ENCODE results near the gene GLIS2. TPM values are rescaled to one million over a fixed set of nuclear protein-coding genes. Genes with fewer than 3 reads are reported as not detected.

Gene GLIS2
- total RNA-seq, 1 donor from 2014 or later = not detected

DNA sequence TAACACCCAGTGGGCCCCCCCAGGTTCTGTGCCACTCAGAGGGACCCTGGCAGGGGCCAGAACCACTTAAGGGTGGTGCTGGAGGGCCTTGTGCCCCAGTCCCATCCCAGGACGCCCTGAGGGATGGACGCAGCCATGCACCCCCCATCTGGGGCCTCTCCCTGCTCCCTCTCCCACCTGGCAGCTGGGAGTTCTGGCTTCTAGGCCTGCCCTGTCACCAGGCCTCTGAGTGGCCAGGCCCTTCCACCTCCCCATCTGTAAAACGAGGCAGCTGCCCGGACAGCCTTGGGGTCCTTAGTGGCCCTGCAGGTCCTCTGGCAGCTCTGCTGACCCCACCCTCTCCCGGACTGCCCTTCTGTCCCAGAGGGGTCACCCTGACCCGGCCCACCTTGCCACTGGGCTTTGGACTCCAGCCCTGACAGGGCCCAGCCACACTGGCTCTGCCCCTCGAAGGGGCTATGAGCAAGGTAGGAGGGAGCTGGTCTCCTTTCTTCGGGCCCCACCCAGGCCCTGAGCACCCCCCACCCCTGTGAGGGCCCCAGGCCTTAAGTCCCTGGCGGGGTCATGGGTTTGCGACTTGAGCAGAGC is 22.9 kb downstream of the GLIS2 start:
- no peaks in the 10 kb centered on the region for H3K9me3 Mint-ChIP-seq
- H3K27ac Mint-ChIP-seq = no peak overlapping the region
- DNase-seq (no peak), ATAC-seq (ENCODE audit: low read depth) (no peak)
- H3K27me3 Mint-ChIP-seq = no peaks in the 10 kb centered on the region
- TF ChIP-seq, protein P1, sequence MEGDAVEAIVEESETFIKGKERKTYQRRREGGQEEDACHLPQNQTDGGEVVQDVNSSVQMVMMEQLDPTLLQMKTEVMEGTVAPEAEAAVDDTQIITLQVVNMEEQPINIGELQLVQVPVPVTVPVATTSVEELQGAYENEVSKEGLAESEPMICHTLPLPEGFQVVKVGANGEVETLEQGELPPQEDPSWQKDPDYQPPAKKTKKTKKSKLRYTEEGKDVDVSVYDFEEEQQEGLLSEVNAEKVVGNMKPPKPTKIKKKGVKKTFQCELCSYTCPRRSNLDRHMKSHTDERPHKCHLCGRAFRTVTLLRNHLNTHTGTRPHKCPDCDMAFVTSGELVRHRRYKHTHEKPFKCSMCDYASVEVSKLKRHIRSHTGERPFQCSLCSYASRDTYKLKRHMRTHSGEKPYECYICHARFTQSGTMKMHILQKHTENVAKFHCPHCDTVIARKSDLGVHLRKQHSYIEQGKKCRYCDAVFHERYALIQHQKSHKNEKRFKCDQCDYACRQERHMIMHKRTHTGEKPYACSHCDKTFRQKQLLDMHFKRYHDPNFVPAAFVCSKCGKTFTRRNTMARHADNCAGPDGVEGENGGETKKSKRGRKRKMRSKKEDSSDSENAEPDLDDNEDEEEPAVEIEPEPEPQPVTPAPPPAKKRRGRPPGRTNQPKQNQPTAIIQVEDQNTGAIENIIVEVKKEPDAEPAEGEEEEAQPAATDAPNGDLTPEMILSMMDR (IDR thresholded peaks at IDR 0.05) = no peak
- peaks cover 13% of the 10 kb centered on the region for H3K36me3 Mint-ChIP-seq (ENCODE audit: low read depth)
- no peaks in the 10 kb centered on the region for H3K4me1 Mint-ChIP-seq
- intact Hi-C loops (cut with micrococcal nuclease) = no loop called here
- CTCF ChIA-PET = interaction anchor here (1.8 kb wide), 1 partner anchor 9 kb away, joined by 4 read pairs; no protein-coding TSS in a partner anchor
- POLR2A ChIA-PET = no interaction called here
- no peak overlapping the region for H3K4me3 Mint-ChIP-seq

DNA sequence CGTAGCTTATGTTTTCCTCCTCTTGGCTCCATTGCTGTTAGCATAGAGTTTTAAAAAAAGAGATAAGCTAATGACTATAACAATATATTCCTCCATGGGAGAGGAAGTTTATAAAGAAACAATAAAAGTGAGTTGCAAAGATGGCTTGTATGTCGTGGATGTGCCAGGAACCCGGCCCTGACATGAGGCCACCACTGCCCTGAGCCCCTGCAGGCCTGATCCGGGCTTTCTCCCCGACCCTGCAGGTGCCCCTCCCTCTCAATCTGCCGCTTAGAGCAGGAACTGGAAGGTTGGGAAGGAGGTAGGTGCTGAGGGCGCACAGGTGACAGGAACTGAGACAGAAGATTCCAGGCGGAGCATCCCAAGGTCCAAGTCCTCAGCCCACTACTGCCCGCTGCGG is 23.6 kb downstream of the GLIS2 start:
- no peak for DNase-seq
- Mint-ChIP-seq H3K9me3 (no peaks in the 10 kb centered on the region), H3K36me3 (ENCODE audit: low read depth) (peaks cover 13% of the 10 kb centered on the region), H3K4me1 (no peaks in the 10 kb centered on the region), H3K27me3 (no peaks in the 10 kb centered on the region), H3K4me3 (no peak overlapping the region), H3K27ac (no peak overlapping the region)
- TF ChIP-seq, protein P1 (IDR thresholded peaks at IDR 0.05) = no peak
- POLR2A ChIA-PET = no interaction called here
- intact Hi-C loops (cut with micrococcal nuclease) = no loop called here
- no peak for ATAC-seq (ENCODE audit: low read depth)
- CTCF ChIA-PET = interaction anchor here (1.8 kb wide), 1 partner anchor 10 kb away, joined by 4 read pairs; no protein-coding TSS in a partner anchor

DNA sequence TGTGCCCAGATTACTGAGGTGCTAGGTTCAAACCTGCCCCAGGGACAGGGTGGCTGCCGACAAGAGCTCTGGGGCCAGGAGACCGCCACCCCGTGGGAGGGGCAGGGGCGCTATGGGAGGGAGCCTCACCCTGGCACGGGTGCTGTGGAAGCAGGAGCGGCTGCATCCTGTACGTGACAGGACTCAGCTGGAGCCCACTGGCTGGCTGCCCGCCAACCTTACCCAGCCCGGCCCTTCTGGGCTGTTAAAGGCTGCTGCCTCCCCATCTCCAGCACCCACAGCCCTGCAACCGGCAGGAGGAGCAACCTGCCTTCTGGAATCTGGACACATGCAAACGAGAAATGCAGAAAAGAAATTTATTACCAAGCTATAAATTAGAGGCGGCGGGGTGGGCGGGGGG is 24.0 kb downstream of the GLIS2 start:
- TF ChIP-seq, protein P1 (IDR thresholded peaks at IDR 0.05) = no peak
- Mint-ChIP-seq H3K4me1 (no peaks in the 10 kb centered on the region), H3K27ac (no peak overlapping the region), H3K36me3 (ENCODE audit: low read depth) (peaks cover 15% of the 10 kb centered on the region), H3K9me3 (no peaks in the 10 kb centered on the region), H3K27me3 (no peaks in the 10 kb centered on the region), H3K4me3 (no peak overlapping the region)
- POLR2A ChIA-PET = no interaction called here
- ATAC-seq (ENCODE audit: low read depth) (no peak), DNase-seq (no peak)
- intact Hi-C loops (cut with micrococcal nuclease) = no loop called here
- CTCF ChIA-PET = interaction anchor here (1.1 to 1.8 kb wide), 2 partner anchors 8 to 10 kb away, joined by 4 read pairs; no protein-coding TSS in a partner anchor

DNA sequence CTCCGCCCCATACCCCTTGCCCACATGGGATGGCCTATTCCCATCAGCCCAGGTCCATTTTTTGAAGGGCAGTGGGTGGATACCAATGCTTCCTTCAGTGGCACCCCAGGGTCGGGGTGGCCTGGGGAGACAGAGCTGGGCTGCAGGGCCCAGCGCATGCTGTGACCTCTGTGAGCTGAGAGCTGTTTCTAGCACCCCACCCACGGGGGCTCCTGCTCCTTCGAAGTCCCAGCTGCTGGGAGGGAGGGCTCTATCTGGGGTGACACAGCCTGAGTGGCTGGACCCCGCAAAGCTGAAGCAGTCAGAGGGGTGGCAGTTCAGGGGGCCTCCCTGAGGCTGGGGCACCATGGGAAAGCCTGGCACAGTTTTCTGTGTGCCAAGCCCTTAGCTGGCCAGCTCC is 24.6 kb downstream of the GLIS2 start:
- ChIA-PET CTCF (interaction anchor here (1.1 kb wide), 1 partner anchor 9 kb away, joined by 4 read pairs; no protein-coding TSS in a partner anchor), POLR2A (interaction anchor here (0.6 kb wide), 2 partner anchors 122 to 276 kb away, joined by 5 to 6 read pairs; no protein-coding TSS in a partner anchor)
- no peak overlapping the region for H3K27ac Mint-ChIP-seq
- H3K4me3 Mint-ChIP-seq = no peak overlapping the region
- no peaks in the 10 kb centered on the region for H3K9me3 Mint-ChIP-seq
- intact Hi-C loops (cut with micrococcal nuclease) = no loop called here
- peaks cover 4% of the 10 kb centered on the region for H3K4me1 Mint-ChIP-seq
- no peak for DNase-seq
- H3K27me3 Mint-ChIP-seq = no peaks in the 10 kb centered on the region
- no peak for ATAC-seq (ENCODE audit: low read depth)
- peaks cover 15% of the 10 kb centered on the region for H3K36me3 Mint-ChIP-seq (ENCODE audit: low read depth)
- TF ChIP-seq, protein P1 (IDR thresholded peaks at IDR 0.05) = no peak

DNA sequence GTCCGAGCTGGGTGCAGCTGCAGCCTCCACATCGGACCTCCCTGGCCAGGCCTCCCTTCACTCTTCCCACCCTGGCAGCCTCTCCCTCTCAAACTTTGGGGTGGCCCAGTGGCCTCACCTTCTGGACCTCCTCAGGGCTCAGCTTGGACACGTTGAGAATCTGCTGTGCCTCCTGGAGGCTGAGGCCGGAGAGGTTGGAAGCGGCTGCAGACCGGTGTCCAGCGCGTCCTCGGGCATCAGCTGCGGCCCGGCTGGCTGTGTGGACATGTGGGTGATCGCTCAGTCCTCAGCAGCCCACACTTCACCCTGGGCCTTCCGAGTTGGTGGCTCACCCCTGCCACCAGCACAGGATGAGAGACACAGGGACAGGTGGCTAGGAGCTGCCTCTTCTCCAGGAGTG is 25.4 kb downstream of the GLIS2 start:
- Mint-ChIP-seq H3K36me3 (ENCODE audit: low read depth) (peaks cover 15% of the 10 kb centered on the region), H3K9me3 (no peaks in the 10 kb centered on the region), H3K27ac (no peak overlapping the region), H3K4me3 (no peak overlapping the region), H3K27me3 (no peaks in the 10 kb centered on the region), H3K4me1 (peaks cover 5% of the 10 kb centered on the region)
- intact Hi-C loops (cut with micrococcal nuclease) = no loop called here
- ATAC-seq (ENCODE audit: low read depth) (no peak), DNase-seq (no peak)
- CTCF ChIA-PET = interaction anchor here (1.2 kb wide), 1 partner anchor 50 kb away, joined by 3 read pairs; no protein-coding TSS in a partner anchor
- POLR2A ChIA-PET = interaction anchor here (0.6 kb wide), 1 partner anchor 122 kb away, joined by 6 read pairs; no protein-coding TSS in a partner anchor
- TF ChIP-seq, protein P1 (IDR thresholded peaks at IDR 0.05) = no peak
